ENCODE measurements around the gene USP8. TPM values are rescaled to one million over a fixed set of nuclear protein-coding genes. Genes with fewer than 3 reads are reported as not detected.
"Not testable (repeated sequence)": the region's sequence is repeated elsewhere in the genome, so short reads cannot be mapped to it uniquely, and the experiment has no call there.

The USP8 gene
- total RNA-seq = 10 to 100 TPM; 39.8 to 49.0 (median 45.1) TPM
- polyA plus RNA-seq = 23.9 TPM
- long read RNA-seq, donor 1, full-length matches to known transcripts = 12 of 67 reads
- long read RNA-seq, donor 1, partial matches to known transcripts = 33 of 67 reads
- long read RNA-seq, donor 1, other reads (novel, unspliced or antisense) = 22 of 67 reads
- long read RNA-seq, donor 2, full-length matches to known transcripts = 9 of 26 reads
- long read RNA-seq, donor 2, partial matches to known transcripts = 5 of 26 reads
- long read RNA-seq, donor 2, other reads (novel, unspliced or antisense) = 12 of 26 reads
- long read RNA-seq, donor 3, full-length matches to known transcripts = 16 of 154 reads
- long read RNA-seq, donor 3, partial matches to known transcripts = 88 of 154 reads
- long read RNA-seq, donor 3, other reads (novel, unspliced or antisense) = 50 of 154 reads
- long read RNA-seq, donor 4, full-length matches to known transcripts = 3 of 11 reads
- long read RNA-seq, donor 4, partial matches to known transcripts = 4 of 11 reads
- long read RNA-seq, donor 4, other reads (novel, unspliced or antisense) = 4 of 11 reads

- Histone ChIP-seq H3K27ac (ENCODE audit: low read length) (peak within 1 kb of the TSS; percentile 81), H3K27me3 (ENCODE audit: control insufficient read depth, insufficient read depth) (no peaks in the 10 kb centered on the region), H3K4me3 (ENCODE audit: low read length) (peak within 1 kb of the TSS; percentile 90), H3K9me3 (ENCODE audit: control insufficient read depth, low read length) (no peaks in the 10 kb centered on the region), H3K4me1 (ENCODE audit: control insufficient read depth, insufficient read depth, low read length) (no peaks in the 10 kb centered on the region)
- peak; percentile 99 for ATAC-seq
- intact Hi-C loops (cut with DNase I) = no loop called here
- peak; percentile 98 to 99 (median 99) for DNase-seq
- WGBS = under 1% methylated on average over 55 of the region's 55 CpGs
Measured at GRCh38 chr15:50424066-50424890, at the start of gene USP8. Gene USP8, plus strand, starts transcription at chr15:50424405. Its CDS starts 14,669 bp downstream, at chr15:50439074.

DNA sequence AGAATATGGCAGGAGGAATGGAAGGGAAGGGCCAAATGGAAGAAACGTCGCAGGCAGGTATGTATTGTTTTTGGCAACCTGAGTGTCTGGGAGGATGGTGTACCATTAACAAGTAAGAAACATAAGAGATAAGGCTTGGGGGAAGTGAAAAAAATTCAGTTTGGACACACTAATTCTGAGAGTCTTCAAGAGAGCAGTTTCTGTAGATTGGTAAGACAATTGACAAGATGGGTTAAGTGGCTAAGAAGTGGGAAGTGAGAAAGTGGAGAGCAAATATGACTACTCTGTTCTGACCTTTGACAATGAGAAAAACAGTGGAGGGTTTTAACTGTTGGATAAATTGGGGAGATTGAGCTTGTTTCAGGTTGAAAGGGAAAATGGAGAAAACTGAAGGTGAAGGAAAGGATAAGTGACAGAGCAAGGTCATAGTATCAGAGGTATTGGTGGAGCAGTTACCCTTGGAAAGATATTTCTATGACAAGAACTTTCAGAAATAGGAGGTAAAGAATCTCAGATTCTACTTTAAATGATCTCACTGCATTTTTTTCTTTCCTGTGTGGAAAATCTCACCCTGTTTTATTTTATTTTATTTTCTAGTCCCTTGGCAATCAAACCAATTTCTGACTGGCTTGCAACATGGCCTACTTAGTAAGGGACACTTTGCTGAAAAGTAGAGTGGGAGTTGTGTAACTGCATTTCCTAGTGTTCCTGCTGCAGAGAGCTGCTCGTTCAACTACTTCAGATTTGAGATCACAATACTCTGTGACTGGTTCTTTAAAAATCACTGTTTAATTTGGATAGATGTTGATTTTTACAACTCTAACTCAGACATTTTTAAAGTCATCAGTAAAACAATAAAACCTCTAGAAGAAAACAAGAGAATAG, 46.1 kb upstream of the USP8 start:
- DNase-seq (no peak), ATAC-seq (no peak)
- H3K27ac ChIP-seq (ENCODE audit: low read length) = no peak overlapping the region
- 56% methylated on average over 3 of the region's 3 CpGs for WGBS
- H3K4me1 ChIP-seq (ENCODE audit: control insufficient read depth, insufficient read depth, low read length) = no peaks in the 10 kb centered on the region
- intact Hi-C loops (cut with DNase I) = no loop called here
- H3K27me3 ChIP-seq (ENCODE audit: control insufficient read depth, insufficient read depth) = no peaks in the 10 kb centered on the region
- no peak overlapping the region for H3K4me3 ChIP-seq (ENCODE audit: low read length)
- H3K9me3 ChIP-seq (ENCODE audit: control insufficient read depth, low read length) = no peaks in the 10 kb centered on the region

- H3K27me3 ChIP-seq (ENCODE audit: control insufficient read depth, insufficient read depth) = no peaks in the 10 kb centered on the region
- no peak for DNase-seq
- no peaks in the 10 kb centered on the region for H3K9me3 ChIP-seq (ENCODE audit: control insufficient read depth, low read length)
- no peak overlapping the region for H3K4me3 ChIP-seq (ENCODE audit: low read length)
- 98% methylated on average over 1 of the region's 1 CpG for WGBS
- H3K27ac ChIP-seq (ENCODE audit: low read length) = no peak overlapping the region
- ATAC-seq = no peak
- intact Hi-C loops (cut with DNase I) = no loop called here
- no peaks in the 10 kb centered on the region for H3K4me1 ChIP-seq (ENCODE audit: control insufficient read depth, insufficient read depth, low read length)
Measured at GRCh38 chr15:50378776-50379175, 45.4 kb upstream of the USP8 start.

- H3K4me1 ChIP-seq (ENCODE audit: control insufficient read depth, insufficient read depth, low read length); intact Hi-C loops (cut with DNase I); H3K9me3 ChIP-seq (ENCODE audit: control insufficient read depth, low read length); H3K4me3 ChIP-seq (ENCODE audit: low read length); H3K27ac ChIP-seq (ENCODE audit: low read length); DNase-seq; ATAC-seq; H3K27me3 ChIP-seq (ENCODE audit: control insufficient read depth, insufficient read depth): not testable (repeated sequence)
- 96% methylated on average over 7 of the region's 7 CpGs for WGBS
Measured at GRCh38 chr15:50379413-50379812, 44.8 kb upstream of the USP8 start.

DNA sequence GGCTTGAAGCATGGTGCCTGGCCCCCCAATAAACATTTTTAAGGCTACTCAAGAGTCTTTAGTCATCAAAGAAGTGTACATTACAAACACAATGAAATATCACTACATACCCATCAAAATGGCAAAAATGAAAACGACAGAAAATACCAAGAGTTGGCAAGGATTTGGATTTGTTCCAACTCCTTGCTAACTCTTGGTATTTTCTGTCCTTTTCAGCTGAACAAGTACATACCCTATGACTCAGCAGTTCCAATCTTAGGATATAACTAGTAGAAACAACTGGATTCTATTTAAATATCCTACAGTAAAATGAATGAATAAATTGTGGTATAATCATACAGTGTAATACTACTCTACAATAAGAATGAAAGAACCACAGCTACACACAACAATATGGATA, 44.1 kb upstream of the USP8 start:
- no peaks in the 10 kb centered on the region for H3K9me3 ChIP-seq (ENCODE audit: control insufficient read depth, low read length)
- no peaks in the 10 kb centered on the region for H3K4me1 ChIP-seq (ENCODE audit: control insufficient read depth, insufficient read depth, low read length)
- H3K27ac ChIP-seq (ENCODE audit: low read length) = no peak overlapping the region
- ATAC-seq (no peak), DNase-seq (no peak)
- no peak overlapping the region for H3K4me3 ChIP-seq (ENCODE audit: low read length)
- WGBS = 55% methylated on average over 1 of the region's 1 CpG
- no peaks in the 10 kb centered on the region for H3K27me3 ChIP-seq (ENCODE audit: control insufficient read depth, insufficient read depth)
- intact Hi-C loops (cut with DNase I) = no loop called here

- Histone ChIP-seq H3K27me3 (ENCODE audit: control insufficient read depth, insufficient read depth) (no peaks in the 10 kb centered on the region), H3K27ac (ENCODE audit: low read length) (no peak overlapping the region), H3K4me3 (ENCODE audit: low read length) (no peak overlapping the region), H3K9me3 (ENCODE audit: control insufficient read depth, low read length) (no peaks in the 10 kb centered on the region), H3K4me1 (ENCODE audit: control insufficient read depth, insufficient read depth, low read length) (no peaks in the 10 kb centered on the region)
- ATAC-seq (no peak), DNase-seq (no peak)
- WGBS = 55% methylated on average over 1 of the region's 1 CpG
- intact Hi-C loops (cut with DNase I) = no loop called here
Measured at GRCh38 chr15:50381438-50381837, 42.8 kb upstream of the USP8 start.

- intact Hi-C loops (cut with DNase I); H3K4me3 ChIP-seq (ENCODE audit: low read length); DNase-seq; H3K4me1 ChIP-seq (ENCODE audit: control insufficient read depth, insufficient read depth, low read length); H3K27ac ChIP-seq (ENCODE audit: low read length); H3K9me3 ChIP-seq (ENCODE audit: control insufficient read depth, low read length); H3K27me3 ChIP-seq (ENCODE audit: control insufficient read depth, insufficient read depth); ATAC-seq: not testable (repeated sequence)
- 74% methylated on average over 5 of the region's 5 CpGs for WGBS
Measured at GRCh38 chr15:50382408-50382807, 41.8 kb upstream of the USP8 start.

DNA sequence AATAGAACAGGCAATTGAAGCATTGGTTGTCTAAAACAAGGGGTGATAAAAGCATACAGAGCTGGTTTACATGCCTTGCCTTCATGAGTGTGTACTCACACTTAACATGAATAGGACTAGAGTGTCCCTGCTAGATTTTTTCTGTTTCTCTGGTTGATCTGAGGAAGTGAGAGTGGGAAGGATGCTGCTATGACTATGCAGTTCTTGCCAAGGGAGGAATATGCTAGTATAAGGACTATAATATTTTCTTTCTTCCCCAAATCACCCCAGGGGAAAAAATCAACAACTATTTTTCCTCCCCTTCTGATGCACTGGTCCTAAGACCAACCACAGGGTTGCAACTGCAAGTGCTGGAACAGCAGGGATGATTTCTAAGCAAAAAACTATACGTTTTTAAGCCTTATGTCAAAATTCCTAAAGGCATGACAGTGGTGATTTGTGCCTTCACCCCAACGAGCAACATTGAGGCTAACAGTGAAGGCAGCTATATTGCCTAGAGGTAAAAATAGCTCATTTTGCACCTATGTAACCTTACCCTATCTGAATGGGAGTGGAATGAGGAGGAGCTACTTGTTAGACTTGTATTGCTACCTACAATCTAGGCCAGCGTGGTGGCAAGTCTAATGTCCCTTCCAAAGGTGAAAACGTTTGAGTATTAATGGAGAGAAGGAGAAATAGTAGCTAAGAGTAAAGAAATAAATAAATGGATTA, 33.5 kb upstream of the USP8 start:
- no peaks in the 10 kb centered on the region for H3K27me3 ChIP-seq (ENCODE audit: control insufficient read depth, insufficient read depth)
- intact Hi-C loops (cut with DNase I) = no loop called here
- no peak for DNase-seq
- no peaks in the 10 kb centered on the region for H3K9me3 ChIP-seq (ENCODE audit: control insufficient read depth, low read length)
- H3K4me3 ChIP-seq (ENCODE audit: low read length) = no peak overlapping the region
- H3K4me1 ChIP-seq (ENCODE audit: control insufficient read depth, insufficient read depth, low read length) = no peaks in the 10 kb centered on the region
- H3K27ac ChIP-seq (ENCODE audit: low read length) = no peak overlapping the region
- 53% methylated on average over 4 of the region's 4 CpGs for WGBS
- no peak for ATAC-seq

DNA sequence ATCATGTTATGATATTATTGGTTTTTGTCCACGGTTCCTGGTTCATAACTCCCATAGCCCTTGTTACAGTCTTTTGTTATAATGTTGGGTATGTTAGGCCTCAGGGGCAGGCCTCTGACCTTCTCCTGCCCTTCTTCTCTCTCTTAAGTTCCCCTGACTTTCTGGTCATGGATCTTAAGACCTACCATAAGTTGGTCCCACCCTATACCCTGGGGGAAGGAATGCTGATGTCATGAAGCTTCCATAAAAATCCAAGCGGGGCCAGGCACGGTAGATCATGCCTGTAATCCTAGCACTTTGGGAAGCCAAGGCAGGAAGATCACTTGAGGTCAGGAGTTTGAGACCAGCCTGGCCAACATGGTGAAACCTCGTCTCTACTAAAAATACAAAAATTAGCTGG, 32.6 kb upstream of the USP8 start:
- WGBS = 82% methylated on average over 4 of the region's 4 CpGs
- DNase-seq; H3K27ac ChIP-seq (ENCODE audit: low read length); H3K27me3 ChIP-seq (ENCODE audit: control insufficient read depth, insufficient read depth); intact Hi-C loops (cut with DNase I); H3K4me1 ChIP-seq (ENCODE audit: control insufficient read depth, insufficient read depth, low read length); H3K4me3 ChIP-seq (ENCODE audit: low read length); ATAC-seq; H3K9me3 ChIP-seq (ENCODE audit: control insufficient read depth, low read length): not testable (repeated sequence)

DNA sequence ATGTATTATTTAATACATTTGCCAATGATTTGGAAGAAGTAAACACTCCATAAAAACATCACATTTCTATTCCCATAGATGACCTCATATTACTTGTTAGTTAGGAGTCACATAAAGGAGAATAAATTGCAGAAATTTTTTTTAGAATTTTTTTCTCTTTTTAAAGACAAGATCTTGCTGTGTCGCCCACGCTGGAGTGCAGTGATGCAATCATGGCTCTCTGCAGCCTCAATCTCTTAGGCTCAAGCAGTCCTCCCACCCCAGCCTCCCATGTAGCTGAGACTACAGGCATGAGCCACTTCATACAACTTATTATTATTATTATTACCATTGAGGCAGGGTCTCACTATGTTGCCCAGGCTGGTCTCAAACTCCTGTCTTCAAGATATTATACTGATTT, 12.3 kb upstream of the USP8 start:
- H3K27me3 ChIP-seq (ENCODE audit: control insufficient read depth, insufficient read depth) = no peaks in the 10 kb centered on the region
- DNase-seq = no peak
- H3K4me3 ChIP-seq (ENCODE audit: low read length) = no peak overlapping the region
- H3K4me1 ChIP-seq (ENCODE audit: control insufficient read depth, insufficient read depth, low read length) = no peaks in the 10 kb centered on the region
- no peak overlapping the region for H3K27ac ChIP-seq (ENCODE audit: low read length)
- 66% methylated on average over 2 of the region's 2 CpGs for WGBS
- no peak for ATAC-seq
- no peaks in the 10 kb centered on the region for H3K9me3 ChIP-seq (ENCODE audit: control insufficient read depth, low read length)
- intact Hi-C loops (cut with DNase I) = no loop called here
